NCI-H2107 (cell line): ENCODE measurements around the gene FOSB.

Source experiments
- DNase-seq: peaks from one replicate; lab custom pipeline; 2025; lab: John Stamatoyannopoulos, UW

Gene FOSB

GRCh38 chr19:45468803-45469131, 971 bp downstream of the FOSB start:
- no peak for DNase-seq

GRCh38 chr19:45469132-45469944, 1.5 kb downstream of the FOSB start:
- peak; percentile 77 for DNase-seq

GRCh38 chr19:45469945-45470761, 2.4 kb downstream of the FOSB start:
- no peak for DNase-seq

GRCh38 chr19:45470762-45471081, 2.9 kb downstream of the FOSB start:
- no peak for DNase-seq

GRCh38 chr19:45471111-45471930, 3.5 kb downstream of the FOSB start:
- no peak for DNase-seq

GRCh38 chr19:45471931-45472562, 4.3 kb downstream of the FOSB start:
- DNase-seq: no peak

GRCh38 chr19:45472563-45473366, 5.0 kb downstream of the FOSB start:
- no peak for DNase-seq

GRCh38 chr19:45473367-45473681, 5.5 kb downstream of the FOSB start:
- DNase-seq: no peak

GRCh38 chr19:45473682-45474605, 6.1 kb downstream of the FOSB start:
- no peak for DNase-seq

- DNase-seq: no peak
Measured at GRCh38 chr19:45474606-45475521, 7.1 kb downstream of the FOSB start.

GRCh38 chr19:45475537-45476291, 7.9 kb downstream of the FOSB start:
- no peak for DNase-seq

- no peak for DNase-seq
Measured at GRCh38 chr19:45476304-45476703, 8.5 kb downstream of the FOSB start.

- no peak for DNase-seq
Measured at GRCh38 chr19:45477186-45477585, 9.4 kb downstream of the FOSB start.

GRCh38 chr19:45477713-45478453, 10.1 kb downstream of the FOSB start:
- no peak for DNase-seq

GRCh38 chr19:45478454-45479238, 10.8 kb downstream of the FOSB start:
- peak; percentile 69 for DNase-seq

- no peak for DNase-seq
Measured at GRCh38 chr19:45483033-45483432, 15.2 kb downstream of the FOSB start.
